Measurements from ENCODE around the gene SLC27A3. TPM values are rescaled to one million over a fixed set of nuclear protein-coding genes. Genes with fewer than 3 reads are reported as not detected.

The SLC27A3 gene
- polyA plus RNA-seq, 1 experiment = 25.4 TPM

DNA sequence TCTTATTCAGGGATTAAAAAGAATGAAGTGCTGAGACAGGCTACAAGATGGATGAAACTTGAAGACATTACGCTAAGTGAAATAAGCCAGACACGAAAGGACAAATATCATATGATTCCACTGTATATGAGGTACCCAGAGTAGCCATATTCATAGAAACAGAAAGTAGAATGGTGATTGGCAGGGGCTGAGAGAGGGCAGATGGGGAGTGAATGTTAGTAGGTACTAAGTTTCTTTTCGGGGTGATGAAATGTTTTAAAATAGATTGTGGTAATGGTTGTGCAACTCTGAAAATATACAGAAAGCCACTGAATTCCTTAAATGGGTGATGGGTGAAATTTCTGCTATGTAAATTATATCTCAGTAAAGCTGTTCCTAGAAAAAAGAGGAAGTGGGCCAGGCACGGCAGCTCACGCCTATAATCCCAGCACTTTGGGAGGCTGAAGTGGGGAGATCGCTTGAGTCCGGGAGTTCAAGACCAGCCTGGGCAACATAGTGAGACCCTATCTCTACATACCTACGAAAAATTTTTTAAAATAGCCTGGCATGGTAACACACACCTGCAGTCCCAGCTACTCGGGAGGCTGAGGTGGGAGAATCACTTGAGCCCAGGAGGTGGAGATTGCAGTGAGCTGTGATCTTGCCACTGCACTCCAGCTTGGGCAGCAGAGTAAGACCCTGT, 15.9 kb downstream of the SLC27A3 start:
- peak overlapping the region; percentile 18; the same call in 1 of the 2 replicates for H3K4me3 ChIP-seq (ENCODE audit: low read depth, low read length)
- H3K36me3 ChIP-seq (ENCODE audit: control insufficient read depth, insufficient read depth, low read length) = no peaks in the 10 kb centered on the region
- CTCF ChIA-PET = interaction anchor here (1.0 to 3.8 kb wide), 4 partner anchors 12 to 196 kb away, joined by 3 to 23 read pairs (median 6); partner anchors contain the start of genes DENND4B and RAB13
- DNase-seq (ENCODE audit: low read depth) = peak; percentile 75
- TF ChIP-seq CTCF (IDR thresholded peaks at IDR 0.05; ENCODE audit: insufficient read depth, low read depth, low read length) = no peak
- POLR2A ChIA-PET = no interaction called here
- no peaks in the 10 kb centered on the region for H3K27me3 ChIP-seq (ENCODE audit: control insufficient read depth, insufficient read depth, low read length)

GRCh38 chr1:153791648-153792253, 16.5 kb downstream of the SLC27A3 start:
- DNase-seq (ENCODE audit: low read depth) = no peak
- H3K36me3 ChIP-seq (ENCODE audit: control insufficient read depth, insufficient read depth, low read length) = no peaks in the 10 kb centered on the region
- H3K4me3 ChIP-seq (ENCODE audit: low read depth, low read length) = no peak overlapping the region
- ChIA-PET CTCF (interaction anchor here (1.0 to 3.8 kb wide), 4 partner anchors 11 to 195 kb away, joined by 3 to 23 read pairs (median 5); partner anchors contain the start of genes CREB3L4, DENND4B and RAB13), POLR2A (no interaction called here)
- no peaks in the 10 kb centered on the region for H3K27me3 ChIP-seq (ENCODE audit: control insufficient read depth, insufficient read depth, low read length)
- no peak for TF ChIP-seq CTCF (IDR thresholded peaks at IDR 0.05; ENCODE audit: insufficient read depth, low read depth, low read length)

DNA sequence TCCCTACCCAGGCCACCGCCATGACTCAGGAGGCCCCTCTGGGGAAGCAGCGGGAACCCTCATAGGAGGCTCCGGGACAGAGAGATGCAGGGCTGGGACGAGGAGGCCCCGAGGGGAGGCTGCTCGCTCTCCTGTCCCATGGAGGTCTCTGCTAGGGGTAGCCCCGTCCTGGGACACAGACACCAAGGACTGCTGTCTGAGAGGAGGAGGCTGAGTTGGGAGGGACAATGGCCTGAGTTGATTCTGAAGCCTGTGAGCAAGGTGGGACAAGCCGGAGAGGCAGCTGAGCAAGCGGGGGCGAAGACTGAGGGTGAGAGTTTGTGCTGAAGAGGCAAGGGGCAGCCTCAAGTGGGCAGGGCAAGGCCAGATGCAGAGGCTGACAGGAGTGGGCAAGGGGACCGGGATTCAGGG, 17.4 kb downstream of the SLC27A3 start:
- TF ChIP-seq CTCF (IDR thresholded peaks at IDR 0.05; ENCODE audit: insufficient read depth, low read depth, low read length) = no peak
- H3K4me3 ChIP-seq (ENCODE audit: low read depth, low read length) = no peak overlapping the region
- DNase-seq (ENCODE audit: low read depth) = no peak
- POLR2A ChIA-PET = no interaction called here
- CTCF ChIA-PET = interaction anchor here (0.8 to 3.8 kb wide), 4 partner anchors 152 to 194 kb away, joined by 3 to 23 read pairs (median 5); partner anchors contain the start of genes CREB3L4, DENND4B and RAB13
- H3K27me3 ChIP-seq (ENCODE audit: control insufficient read depth, insufficient read depth, low read length) = no peaks in the 10 kb centered on the region
- H3K36me3 ChIP-seq (ENCODE audit: control insufficient read depth, insufficient read depth, low read length) = no peaks in the 10 kb centered on the region

GRCh38 chr1:153793261-153793972, 18.2 kb downstream of the SLC27A3 start:
- no peaks in the 10 kb centered on the region for H3K36me3 ChIP-seq (ENCODE audit: control insufficient read depth, insufficient read depth, low read length)
- ChIA-PET CTCF (interaction anchor here (0.7 to 3.8 kb wide), 3 partner anchors 9 to 194 kb away, joined by 3 to 23 read pairs (median 3); partner anchors contain the start of gene RAB13), POLR2A (no interaction called here)
- DNase-seq (ENCODE audit: low read depth) = no peak
- no peak for TF ChIP-seq CTCF (IDR thresholded peaks at IDR 0.05; ENCODE audit: insufficient read depth, low read depth, low read length)
- H3K27me3 ChIP-seq (ENCODE audit: control insufficient read depth, insufficient read depth, low read length) = no peaks in the 10 kb centered on the region
- H3K4me3 ChIP-seq (ENCODE audit: low read depth, low read length) = no peak overlapping the region
